ENCODE measurements around the gene DISP3.

DNA sequence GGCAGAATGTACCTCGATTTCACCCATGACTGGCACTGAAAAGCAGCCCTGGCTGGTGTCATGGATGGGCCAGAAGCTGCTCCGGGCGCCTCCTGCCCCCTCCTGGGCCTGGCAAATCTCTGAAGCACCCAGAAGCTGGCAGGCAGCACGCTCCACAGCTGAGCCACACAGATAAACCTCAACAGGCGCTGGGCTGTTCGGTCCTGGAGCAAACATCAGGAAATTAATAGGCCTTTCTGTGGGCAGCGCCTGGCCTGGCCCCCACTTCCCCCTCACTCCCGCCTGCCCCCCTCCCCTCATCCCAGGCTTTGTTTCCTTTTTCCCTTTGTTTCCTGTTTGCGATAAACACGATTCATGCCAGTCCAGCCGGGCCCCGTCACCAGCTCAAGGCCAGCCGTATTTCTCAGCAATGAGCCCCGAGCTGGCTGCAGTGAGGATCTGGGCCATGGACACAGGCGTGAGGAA, 20.1 kb upstream of the DISP3 start:
- no peak for TF ChIP-seq FOS (IDR thresholded peaks at IDR 0.05; ENCODE audit: low read depth, low read length)
- TF ChIP-seq POLR2A (IDR thresholded peaks at IDR 0.05; ENCODE audit: low read depth, low read length), result no peak

Data from IMR-90 (cell line).